ENCODE measurements around the gene CBX4.

CBX4 gene

GRCh38 chr17:79794659-79795511 is 44.4 kb downstream of the CBX4 start:
- intact Hi-C loops (cut with micrococcal nuclease), result loop anchor here (5.0 kb wide), 1 partner anchor 197 kb away; no protein-coding TSS in a partner anchor
- Mint-ChIP-seq H3K4me3 (peak overlapping the region; percentile 42), H3K27me3 (peaks cover 66% of the 10 kb centered on the region), H3K36me3 (ENCODE audit: low read depth) (peaks cover 26% of the 10 kb centered on the region), H3K4me1 (ENCODE audit: low read depth) (peaks cover 51% of the 10 kb centered on the region), H3K9me3 (no peaks in the 10 kb centered on the region), H3K27ac (no peak overlapping the region)

GRCh38 chr17:79793924-79794304 is 45.3 kb downstream of the CBX4 start:
- Mint-ChIP-seq H3K9me3 (no peaks in the 10 kb centered on the region), H3K27me3 (peaks cover 65% of the 10 kb centered on the region), H3K4me3 (no peak overlapping the region), H3K36me3 (ENCODE audit: low read depth) (peaks cover 26% of the 10 kb centered on the region), H3K27ac (no peak overlapping the region), H3K4me1 (ENCODE audit: low read depth) (peaks cover 41% of the 10 kb centered on the region)
- intact Hi-C loops (cut with micrococcal nuclease), result loop anchor here (5.0 kb wide), 1 partner anchor 198 kb away; no protein-coding TSS in a partner anchor

GRCh38 chr17:79792984-79793923 is 46.0 kb downstream of the CBX4 start:
- peaks cover 65% of the 10 kb centered on the region for H3K27me3 Mint-ChIP-seq
- no peak overlapping the region for H3K27ac Mint-ChIP-seq
- no peak overlapping the region for H3K4me3 Mint-ChIP-seq
- H3K36me3 Mint-ChIP-seq (ENCODE audit: low read depth), result peaks cover 26% of the 10 kb centered on the region
- H3K9me3 Mint-ChIP-seq, result no peaks in the 10 kb centered on the region
- intact Hi-C loops (cut with micrococcal nuclease), result loop anchor here (5.0 kb wide), 1 partner anchor 199 kb away; no protein-coding TSS in a partner anchor
- H3K4me1 Mint-ChIP-seq (ENCODE audit: low read depth), result peaks cover 35% of the 10 kb centered on the region

- H3K4me1 Mint-ChIP-seq (ENCODE audit: low read depth), result peaks cover 32% of the 10 kb centered on the region
- no peaks in the 10 kb centered on the region for H3K9me3 Mint-ChIP-seq
- H3K36me3 Mint-ChIP-seq (ENCODE audit: low read depth), result peaks cover 26% of the 10 kb centered on the region
- peaks cover 69% of the 10 kb centered on the region for H3K27me3 Mint-ChIP-seq
- intact Hi-C loops (cut with micrococcal nuclease), result loop anchor here (5.0 kb wide), 1 partner anchor 200 kb away; no protein-coding TSS in a partner anchor
- H3K27ac Mint-ChIP-seq, result no peak overlapping the region
- no peak overlapping the region for H3K4me3 Mint-ChIP-seq
Measured at GRCh38 chr17:79792341-79792871, 46.8 kb downstream of the CBX4 start.

- Mint-ChIP-seq H3K9me3 (no peaks in the 10 kb centered on the region), H3K4me3 (no peak overlapping the region), H3K27ac (no peak overlapping the region), H3K4me1 (ENCODE audit: low read depth) (peaks cover 32% of the 10 kb centered on the region), H3K27me3 (peaks cover 75% of the 10 kb centered on the region), H3K36me3 (ENCODE audit: low read depth) (peaks cover 26% of the 10 kb centered on the region)
- intact Hi-C loops (cut with micrococcal nuclease), result loop anchor here (2.0 to 5.0 kb wide), 2 partner anchors 179 to 201 kb away; no protein-coding TSS in a partner anchor
Measured at GRCh38 chr17:79791735-79792161, 47.5 kb downstream of the CBX4 start.

GRCh38 chr17:79790805-79791734 is 48.2 kb downstream of the CBX4 start:
- Mint-ChIP-seq H3K9me3 (no peaks in the 10 kb centered on the region), H3K27me3 (peaks cover 82% of the 10 kb centered on the region), H3K4me3 (no peak overlapping the region), H3K4me1 (ENCODE audit: low read depth) (peaks cover 28% of the 10 kb centered on the region), H3K27ac (no peak overlapping the region), H3K36me3 (ENCODE audit: low read depth) (peaks cover 26% of the 10 kb centered on the region)
- intact Hi-C loops (cut with micrococcal nuclease), result loop anchor here (2.0 to 5.0 kb wide), 2 partner anchors 180 to 201 kb away; no protein-coding TSS in a partner anchor

GRCh38 chr17:79789943-79790804 is 49.1 kb downstream of the CBX4 start:
- intact Hi-C loops (cut with micrococcal nuclease), result loop anchor here (2.0 to 5.0 kb wide), 3 partner anchors 127 to 202 kb away; no protein-coding TSS in a partner anchor
- no peak overlapping the region for H3K27ac Mint-ChIP-seq

GRCh38 chr17:79788989-79789942 is 50.0 kb downstream of the CBX4 start:
- Mint-ChIP-seq H3K4me1 (ENCODE audit: low read depth) (peaks cover 21% of the 10 kb centered on the region), H3K9me3 (no peaks in the 10 kb centered on the region), H3K36me3 (ENCODE audit: low read depth) (peaks cover 9% of the 10 kb centered on the region), H3K27me3 (peaks cover 85% of the 10 kb centered on the region), H3K27ac (no peak overlapping the region), H3K4me3 (no peak overlapping the region)
- intact Hi-C loops (cut with micrococcal nuclease), result loop anchor here (5.0 kb wide), 1 partner anchor 128 kb away; no protein-coding TSS in a partner anchor

More at GRCh38 chr17:79789943-79790804, 49.1 kb downstream of the CBX4 start:
- Mint-ChIP-seq H3K4me3 (peak overlapping the region; percentile 20), H3K27me3 (peaks cover 89% of the 10 kb centered on the region), H3K9me3 (no peaks in the 10 kb centered on the region), H3K36me3 (ENCODE audit: low read depth) (peaks cover 18% of the 10 kb centered on the region), H3K4me1 (ENCODE audit: low read depth) (peaks cover 21% of the 10 kb centered on the region)

GRCh38 chr17:79788455-79788854 is 50.8 kb downstream of the CBX4 start:
- no peak overlapping the region for H3K4me3 Mint-ChIP-seq
- H3K27ac Mint-ChIP-seq, result no peak overlapping the region
- H3K27me3 Mint-ChIP-seq, result peaks cover 79% of the 10 kb centered on the region
- H3K4me1 Mint-ChIP-seq (ENCODE audit: low read depth), result peaks cover 25% of the 10 kb centered on the region
- peaks cover under 1% of the 10 kb centered on the region for H3K36me3 Mint-ChIP-seq (ENCODE audit: low read depth)
- no peaks in the 10 kb centered on the region for H3K9me3 Mint-ChIP-seq
- intact Hi-C loops (cut with micrococcal nuclease), result loop anchor here (5.0 kb wide), 1 partner anchor 129 kb away; no protein-coding TSS in a partner anchor

- Mint-ChIP-seq H3K9me3 (no peaks in the 10 kb centered on the region), H3K4me3 (no peak overlapping the region), H3K27ac (no peak overlapping the region), H3K36me3 (ENCODE audit: low read depth) (no peaks in the 10 kb centered on the region), H3K4me1 (ENCODE audit: low read depth) (peaks cover 34% of the 10 kb centered on the region), H3K27me3 (peaks cover 77% of the 10 kb centered on the region)
- intact Hi-C loops (cut with micrococcal nuclease), result loop anchor here (5.0 kb wide), 1 partner anchor 130 kb away; no protein-coding TSS in a partner anchor
Measured at GRCh38 chr17:79786930-79787643, 52.2 kb downstream of the CBX4 start.

Data from dendritic cell treated with granulocyte-macrophage colony-stimulating factor and Interleukin-4, amounts not matched to agents 40 ng/mL and 50 ng/mL, for 4 days (primary cell).